ENCODE measurements around the gene DIP2A.

The DIP2A gene

GRCh38 chr21:46421191-46421750 is 37.4 kb upstream of the DIP2A start:
- H3K4me2 ChIP-seq (ENCODE audit: low read depth, low read length, poor library complexity, severe bottlenecking), result no peak overlapping the region
- no peaks in the 10 kb centered on the region for H3K9me3 ChIP-seq (ENCODE audit: insufficient read depth, low read length)
- H3K27me3 ChIP-seq (ENCODE audit: low read length), result no peaks in the 10 kb centered on the region
- H3K4me3 ChIP-seq (ENCODE audit: insufficient read depth, low read length, poor library complexity, severe bottlenecking), result no peak overlapping the region
- no peaks in the 10 kb centered on the region for H3F3A ChIP-seq (ENCODE audit: insufficient read depth)
- no peaks in the 10 kb centered on the region for H3K36me3 ChIP-seq (ENCODE audit: low read length)
- no peaks in the 10 kb centered on the region for H3K9me2 ChIP-seq (replicated peaks; ENCODE audit: insufficient read depth, low read length)
- no peaks in the 10 kb centered on the region for H4K20me1 ChIP-seq (ENCODE audit: low read depth, low read length)
- H3K27ac ChIP-seq (ENCODE audit: low read depth, low read length), result no peak overlapping the region
- no peak overlapping the region for H2AFZ ChIP-seq (ENCODE audit: low read depth, low read length, severe bottlenecking)
- no peak overlapping the region for H3K9ac ChIP-seq (ENCODE audit: low read length)
- no peaks in the 10 kb centered on the region for H3K79me2 ChIP-seq (ENCODE audit: insufficient read depth, low read length)
- TF ChIP-seq CTCF (IDR thresholded peaks at IDR 0.05; ENCODE audit: insufficient read depth, low read length, poor library complexity, severe bottlenecking) (no peak), EZH2phosphoT487 (conservative IDR thresholded peaks at IDR 0.05; ENCODE audit: low read length) (no peak)

- Histone ChIP-seq H3K9ac (ENCODE audit: low read length) (no peak overlapping the region), H3K4me2 (ENCODE audit: low read depth, low read length, poor library complexity, severe bottlenecking) (no peak overlapping the region), H3F3A (ENCODE audit: insufficient read depth) (no peaks in the 10 kb centered on the region), H2AFZ (ENCODE audit: low read depth, low read length, severe bottlenecking) (no peak overlapping the region), H3K27ac (ENCODE audit: low read depth, low read length) (no peak overlapping the region), H3K9me2 (replicated peaks; ENCODE audit: insufficient read depth, low read length) (no peaks in the 10 kb centered on the region), H3K4me3 (ENCODE audit: insufficient read depth, low read length, poor library complexity, severe bottlenecking) (no peak overlapping the region), H3K9me3 (ENCODE audit: insufficient read depth, low read length) (no peaks in the 10 kb centered on the region), H3K79me2 (ENCODE audit: insufficient read depth, low read length) (no peaks in the 10 kb centered on the region), H4K20me1 (ENCODE audit: low read depth, low read length) (no peaks in the 10 kb centered on the region), H3K27me3 (ENCODE audit: low read length) (no peaks in the 10 kb centered on the region), H3K36me3 (ENCODE audit: low read length) (no peaks in the 10 kb centered on the region)
- TF ChIP-seq CTCF (IDR thresholded peaks at IDR 0.05; ENCODE audit: insufficient read depth, low read length, poor library complexity, severe bottlenecking) (no peak), EZH2phosphoT487 (conservative IDR thresholded peaks at IDR 0.05; ENCODE audit: low read length) (no peak)
These were observed 36.7 kb upstream of the DIP2A start for GRCh38 chr21:46421756-46422555.

- Histone ChIP-seq H3K27ac (ENCODE audit: low read depth, low read length) (no peak overlapping the region), H3K36me3 (ENCODE audit: low read length) (no peaks in the 10 kb centered on the region), H3F3A (ENCODE audit: insufficient read depth) (no peaks in the 10 kb centered on the region)
These were observed 36.0 kb upstream of the DIP2A start for GRCh38 chr21:46422636-46423241.

More at GRCh38 chr21:46422636-46423241, 36.0 kb upstream of the DIP2A start:
- no peaks in the 10 kb centered on the region for H3K9me3 ChIP-seq (ENCODE audit: insufficient read depth, low read length)
- H3K9ac ChIP-seq (ENCODE audit: low read length), result no peak overlapping the region
- no peaks in the 10 kb centered on the region for H3K27me3 ChIP-seq (ENCODE audit: low read length)
- no peak overlapping the region for H3K4me3 ChIP-seq (ENCODE audit: insufficient read depth, low read length, poor library complexity, severe bottlenecking)
- H3K79me2 ChIP-seq (ENCODE audit: insufficient read depth, low read length), result no peaks in the 10 kb centered on the region
- no peak for TF ChIP-seq CTCF (IDR thresholded peaks at IDR 0.05; ENCODE audit: insufficient read depth, low read length, poor library complexity, severe bottlenecking)
- no peak for TF ChIP-seq EZH2phosphoT487 (conservative IDR thresholded peaks at IDR 0.05; ENCODE audit: low read length)
- H4K20me1 ChIP-seq (ENCODE audit: low read depth, low read length), result no peaks in the 10 kb centered on the region
- H3K9me2 ChIP-seq (replicated peaks; ENCODE audit: insufficient read depth, low read length), result no peaks in the 10 kb centered on the region
- H2AFZ ChIP-seq (ENCODE audit: low read depth, low read length, severe bottlenecking), result no peak overlapping the region
- no peak overlapping the region for H3K4me2 ChIP-seq (ENCODE audit: low read depth, low read length, poor library complexity, severe bottlenecking)

All from SU-DHL-6 (cell line).